VCaP (cell line): ENCODE results near the gene SUPT5H.

Experiments
- H3K27ac ChIP-seq: fragments of 450-650 bp; 2 replicates; pipeline ENCODE4 v1.5.1; 2017
- CTCF ChIP-seq: fragments of 450-650 bp; conservative IDR thresholded peaks from 2 replicates; pipeline ENCODE4 v1.5.1; 2017; ENCODE audit warnings: mild to moderate bottlenecking, moderate library complexity

The SUPT5H gene

GRCh38 chr19:39515551-39516191 is 70.3 kb downstream of the SUPT5H start:
- H3K27ac ChIP-seq, result peak overlapping the region; percentile 44; the same call in 1 of the 2 replicates
- no peak for TF ChIP-seq CTCF

- no peak for TF ChIP-seq CTCF
- no peak overlapping the region for H3K27ac ChIP-seq
Observed at GRCh38 chr19:39516270-39516669, 70.9 kb downstream of the SUPT5H start.

GRCh38 chr19:39517432-39517831 is 72.0 kb downstream of the SUPT5H start:
- no peak for TF ChIP-seq CTCF
- no peak overlapping the region for H3K27ac ChIP-seq

GRCh38 chr19:39518458-39518857 is 73.1 kb downstream of the SUPT5H start:
- H3K27ac ChIP-seq, result no peak overlapping the region

GRCh38 chr19:39518975-39519374 is 73.6 kb downstream of the SUPT5H start:
- TF ChIP-seq CTCF, result no peak
- no peak overlapping the region for H3K27ac ChIP-seq

More at GRCh38 chr19:39518458-39518857, 73.1 kb downstream of the SUPT5H start:
- TF ChIP-seq CTCF, result no peak

- no peak for TF ChIP-seq CTCF
- H3K27ac ChIP-seq, result no peak overlapping the region
Observed at GRCh38 chr19:39520541-39521484, 75.4 kb downstream of the SUPT5H start.

GRCh38 chr19:39524495-39524894 is 79.1 kb downstream of the SUPT5H start:
- TF ChIP-seq CTCF, result no peak
- H3K27ac ChIP-seq, result no peak overlapping the region
